NCI-H2107 treated with DMSO at 0.1 percent for 48 hours (cell line): ENCODE data around the gene PCBP3.

Source experiments
- DNase-seq: peaks from one replicate; lab custom pipeline; 2025; ENCODE audit not compliant: unreplicated experiment; lab: John Stamatoyannopoulos, UW

PCBP3 gene

DNA sequence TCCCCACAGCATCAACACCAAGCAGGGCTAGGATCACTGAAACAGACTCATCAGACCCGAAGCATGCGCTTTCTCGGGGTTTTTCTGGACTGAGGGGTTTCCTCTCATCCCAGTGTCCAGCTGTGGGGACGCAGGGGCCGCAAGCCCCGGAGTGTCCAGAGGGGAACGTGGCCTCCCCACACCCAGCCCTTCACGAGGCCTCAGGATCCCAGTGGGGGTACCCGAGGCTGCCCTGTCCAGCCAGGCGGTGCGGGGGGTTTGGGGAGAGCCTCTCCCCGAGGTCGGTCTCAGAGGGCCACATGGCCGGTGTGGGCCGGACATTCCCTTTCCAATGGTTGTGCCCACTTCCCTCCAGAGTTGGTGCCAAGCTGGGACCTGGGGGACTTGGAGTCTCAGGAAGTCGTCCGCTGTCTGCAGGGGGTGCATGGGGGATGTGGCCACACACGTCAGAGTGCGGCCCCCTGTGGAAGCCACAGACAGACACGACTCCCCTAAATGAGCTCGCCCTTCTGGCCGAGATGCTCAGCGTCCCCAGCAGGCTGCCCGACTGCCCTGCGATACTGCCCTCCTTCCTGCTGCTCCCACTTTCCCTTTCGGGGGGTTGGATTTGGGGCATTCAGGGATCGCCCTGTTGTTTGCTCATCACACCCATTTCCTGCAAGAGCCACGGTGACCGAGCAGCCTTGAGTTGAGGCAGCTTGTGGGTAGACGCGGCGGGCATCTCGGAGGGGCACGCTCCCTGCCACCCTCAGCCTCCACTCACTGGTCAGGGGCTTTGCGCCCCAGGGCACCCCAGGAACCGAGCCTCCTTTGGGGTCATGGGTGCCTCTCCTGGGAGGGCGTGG is 342.2 kb downstream of the PCBP3 start:
- no peak for DNase-seq

DNA sequence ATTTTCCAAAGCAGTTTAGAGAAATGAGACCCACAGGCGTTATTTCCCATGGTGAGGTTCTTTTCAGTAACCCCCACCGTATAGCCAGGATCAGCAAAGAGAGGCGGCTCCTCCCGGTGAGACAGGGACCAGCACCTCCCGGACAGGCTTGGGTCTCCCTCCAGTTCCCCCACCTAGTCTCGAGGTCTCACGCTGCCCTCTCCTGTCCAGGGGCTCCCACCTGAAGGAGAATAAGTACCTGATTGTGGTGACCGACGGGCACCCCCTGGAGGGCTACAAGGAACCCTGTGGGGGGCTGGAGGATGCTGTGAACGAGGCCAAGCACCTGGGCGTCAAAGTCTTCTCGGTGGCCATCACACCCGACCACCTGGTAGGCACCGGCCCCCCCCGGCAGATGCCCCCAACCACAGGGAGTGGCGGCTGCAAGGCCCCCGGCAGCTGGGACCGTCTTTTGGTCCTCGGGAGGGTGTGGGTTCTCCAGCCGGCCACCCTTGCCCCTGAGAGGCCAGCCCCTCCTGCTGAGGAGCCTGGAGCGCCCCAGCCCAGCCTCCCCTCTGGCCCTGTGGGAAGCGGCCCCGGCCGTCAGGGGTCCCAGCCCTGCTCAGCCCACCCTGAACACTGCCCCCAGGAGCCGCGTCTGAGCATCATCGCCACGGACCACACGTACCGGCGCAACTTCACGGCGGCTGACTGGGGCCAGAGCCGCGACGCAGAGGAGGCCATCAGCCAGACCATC is 343.0 kb downstream of the PCBP3 start:
- no peak for DNase-seq

DNA sequence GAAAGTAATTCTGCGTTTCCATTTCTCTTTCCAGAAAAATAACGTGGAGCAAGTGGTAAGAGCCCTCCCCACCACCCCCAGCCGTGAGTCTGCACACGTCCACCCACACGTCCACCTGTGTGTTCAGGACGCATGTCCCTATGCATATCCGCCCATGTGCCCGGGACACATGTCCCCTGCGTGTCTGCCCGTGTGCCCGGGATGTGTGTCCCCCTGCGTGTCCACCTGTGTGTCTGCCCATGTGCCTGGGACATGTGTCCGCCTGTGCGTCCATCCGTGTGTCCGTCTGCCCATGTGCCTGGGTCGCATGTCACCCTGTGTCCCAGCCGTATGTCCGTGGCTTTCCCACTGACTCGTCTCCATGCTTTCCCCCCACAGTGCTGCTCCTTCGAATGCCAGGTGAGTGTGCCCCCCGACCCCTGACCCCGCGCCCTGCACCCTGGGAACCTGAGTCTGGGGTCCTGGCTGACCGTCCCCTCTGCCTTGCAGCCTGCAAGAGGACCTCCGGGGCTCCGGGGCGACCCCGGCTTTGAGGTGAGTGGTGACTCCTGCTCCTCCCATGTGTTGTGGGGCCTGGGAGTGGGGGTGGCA is 343.7 kb downstream of the PCBP3 start:
- no peak for DNase-seq

DNA sequence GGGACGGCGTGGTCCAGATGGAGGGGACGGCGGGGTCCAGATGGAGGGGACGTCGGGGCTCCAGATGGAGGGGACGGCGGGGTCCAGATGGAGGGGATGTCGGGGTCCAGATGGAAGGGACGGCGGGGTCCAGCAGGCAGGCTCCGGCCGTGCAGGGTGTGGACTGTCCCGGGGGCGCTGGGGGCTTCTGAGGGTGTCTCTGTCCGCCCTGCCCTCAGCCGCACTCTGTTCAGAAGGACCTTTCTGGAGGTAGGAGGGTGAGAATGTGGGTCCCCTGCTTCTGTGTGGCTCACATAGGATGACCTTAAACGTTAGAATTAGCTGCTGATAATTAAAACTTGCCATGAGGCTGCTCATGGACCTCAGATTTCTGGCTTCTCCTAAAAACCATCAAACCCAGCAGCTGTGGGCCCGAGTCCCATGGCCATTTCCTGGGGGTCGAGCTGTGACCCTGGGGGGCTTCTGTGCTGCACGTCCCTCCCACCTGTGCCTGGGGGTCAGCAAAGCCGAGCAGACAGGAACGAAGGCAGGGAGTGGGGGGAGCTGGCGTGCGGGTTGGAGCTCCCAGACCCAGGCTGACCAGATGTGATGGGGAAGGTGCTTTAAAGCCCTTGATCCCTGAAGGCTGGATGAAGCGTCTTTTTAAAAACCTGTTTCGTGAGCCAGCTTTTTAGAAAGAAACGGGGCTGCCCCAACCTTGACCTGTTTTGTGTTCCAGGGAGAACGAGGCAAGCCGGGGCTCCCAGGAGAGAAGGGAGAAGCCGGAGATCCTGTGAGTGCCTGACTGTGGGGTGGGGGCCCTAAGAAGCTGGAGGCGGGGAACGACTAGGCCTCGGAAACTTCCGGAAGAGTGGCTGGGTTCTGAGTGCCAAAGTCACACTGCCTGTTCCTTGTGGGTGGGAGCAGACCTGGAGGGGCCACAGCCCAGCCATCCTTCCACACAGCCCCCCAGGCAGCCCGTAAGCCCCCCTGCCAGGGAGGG is 345.1 kb downstream of the PCBP3 start:
- no peak for DNase-seq

GRCh38 chr21:45989355-45990048 is 346.0 kb downstream of the PCBP3 start:
- no peak for DNase-seq

DNA sequence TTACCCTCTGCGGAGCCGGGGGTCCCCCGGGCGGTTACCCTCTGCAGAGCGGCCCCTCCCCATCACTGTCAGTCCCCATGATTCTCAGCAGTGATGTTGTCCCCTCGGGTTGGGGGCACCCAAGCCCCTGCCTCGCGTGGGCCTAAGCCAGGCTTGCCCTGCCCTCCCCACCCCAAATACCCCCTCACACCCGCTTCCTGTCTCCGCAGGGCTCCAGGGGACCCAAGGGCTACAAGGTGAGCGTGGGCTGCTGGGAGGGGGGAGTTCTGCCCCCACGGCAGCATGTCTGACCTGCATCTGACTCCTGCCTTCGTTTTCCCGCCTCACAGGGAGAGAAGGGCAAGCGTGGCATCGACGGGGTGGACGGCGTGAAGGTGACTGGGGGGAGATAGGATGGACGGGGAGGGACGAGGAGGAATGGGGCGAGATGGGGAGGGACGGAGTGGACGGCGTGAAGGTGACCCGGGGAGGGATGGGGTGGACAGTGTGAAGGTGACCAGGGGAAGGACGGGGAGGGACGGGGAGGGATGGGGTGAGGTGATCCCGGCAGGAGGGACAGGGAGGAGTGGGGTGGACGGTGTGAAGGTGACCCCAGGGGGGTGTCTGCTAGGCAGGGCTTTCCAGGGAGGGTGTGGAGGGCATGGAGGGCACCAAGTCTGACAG is 346.7 kb downstream of the PCBP3 start:
- DNase-seq = no peak

- DNase-seq = no peak
Observed at GRCh38 chr21:45990741-45991605, 347.4 kb downstream of the PCBP3 start.

GRCh38 chr21:45991606-45992300 is 348.2 kb downstream of the PCBP3 start:
- no peak for DNase-seq
